ENCODE data around the gene MPG.
"Not testable (repeated sequence)": the region's sequence is repeated elsewhere in the genome, so short reads cannot be mapped to it uniquely, and the experiment has no call there.

The MPG gene, protein sequence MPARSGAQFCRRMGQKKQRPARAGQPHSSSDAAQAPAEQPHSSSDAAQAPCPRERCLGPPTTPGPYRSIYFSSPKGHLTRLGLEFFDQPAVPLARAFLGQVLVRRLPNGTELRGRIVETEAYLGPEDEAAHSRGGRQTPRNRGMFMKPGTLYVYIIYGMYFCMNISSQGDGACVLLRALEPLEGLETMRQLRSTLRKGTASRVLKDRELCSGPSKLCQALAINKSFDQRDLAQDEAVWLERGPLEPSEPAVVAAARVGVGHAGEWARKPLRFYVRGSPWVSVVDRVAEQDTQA

DNA sequence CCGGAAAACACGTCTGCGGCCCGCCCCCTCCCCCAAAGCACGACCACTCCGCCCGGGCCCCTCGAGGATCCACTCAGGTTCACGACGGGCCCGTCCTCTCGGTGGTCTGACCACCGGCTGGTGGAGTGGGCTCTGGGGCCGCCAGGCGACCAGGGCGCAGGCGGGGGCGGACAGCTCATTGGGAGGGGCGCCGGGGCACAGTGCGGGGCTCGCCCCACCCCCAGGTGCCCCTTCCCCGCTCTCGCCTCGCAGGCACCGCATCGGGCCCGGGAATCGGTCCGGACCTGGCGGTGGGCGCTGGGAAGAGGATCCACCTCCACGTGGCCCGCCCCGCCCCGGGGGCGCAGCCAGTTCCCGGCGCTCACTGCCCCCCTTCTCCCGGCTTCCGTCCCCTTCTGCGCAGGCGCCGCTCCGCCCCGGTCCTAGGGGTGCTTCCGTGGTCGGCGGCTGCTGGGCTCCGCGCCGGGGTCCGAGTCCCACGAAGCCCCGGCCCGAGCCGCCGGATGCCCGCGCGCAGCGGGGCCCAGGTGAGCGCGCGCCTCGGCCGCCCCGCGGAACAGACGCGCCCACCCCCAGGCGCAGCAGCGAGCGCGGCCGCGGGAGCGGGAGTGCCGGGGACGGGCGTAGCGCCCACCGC lies at the start of gene MPG:
MPG (plus strand) TSS at position 419 of the 637 bp plus-strand sequence; CDS start at position 504, 85 bp downstream.
- H3F3A ChIP-seq (ENCODE audit: control insufficient read depth, insufficient read depth) = no peaks in the 10 kb centered on the region
- H3K9me2 ChIP-seq (replicated peaks; ENCODE audit: control insufficient read depth, low read length) = no peaks in the 10 kb centered on the region
- peak within 1 kb of the TSS; percentile 41 for H3K27ac ChIP-seq (ENCODE audit: low read depth, low read length)
- peaks cover 7% of the 10 kb centered on the region for H3K79me2 ChIP-seq (ENCODE audit: control insufficient read depth, low read length)
- no peaks in the 10 kb centered on the region for H4K20me1 ChIP-seq (ENCODE audit: control insufficient read depth, insufficient read depth, low read depth, low read length)
- peak within 1 kb of the TSS; percentile 75 for H3K4me3 ChIP-seq (ENCODE audit: low read length)
- peaks cover 15% of the 10 kb centered on the region for H3K27me3 ChIP-seq (ENCODE audit: control insufficient read depth, low read length)
- peak within 1 kb of the TSS; percentile 83 for H3K4me2 ChIP-seq (ENCODE audit: low read length)
- H3K4me1 ChIP-seq (ENCODE audit: control insufficient read depth, low read length) = peaks cover 23% of the 10 kb centered on the region
- H3K9me3 ChIP-seq (ENCODE audit: control insufficient read depth, insufficient read depth, low read length) = no peaks in the 10 kb centered on the region
- TF ChIP-seq, protein P1, sequence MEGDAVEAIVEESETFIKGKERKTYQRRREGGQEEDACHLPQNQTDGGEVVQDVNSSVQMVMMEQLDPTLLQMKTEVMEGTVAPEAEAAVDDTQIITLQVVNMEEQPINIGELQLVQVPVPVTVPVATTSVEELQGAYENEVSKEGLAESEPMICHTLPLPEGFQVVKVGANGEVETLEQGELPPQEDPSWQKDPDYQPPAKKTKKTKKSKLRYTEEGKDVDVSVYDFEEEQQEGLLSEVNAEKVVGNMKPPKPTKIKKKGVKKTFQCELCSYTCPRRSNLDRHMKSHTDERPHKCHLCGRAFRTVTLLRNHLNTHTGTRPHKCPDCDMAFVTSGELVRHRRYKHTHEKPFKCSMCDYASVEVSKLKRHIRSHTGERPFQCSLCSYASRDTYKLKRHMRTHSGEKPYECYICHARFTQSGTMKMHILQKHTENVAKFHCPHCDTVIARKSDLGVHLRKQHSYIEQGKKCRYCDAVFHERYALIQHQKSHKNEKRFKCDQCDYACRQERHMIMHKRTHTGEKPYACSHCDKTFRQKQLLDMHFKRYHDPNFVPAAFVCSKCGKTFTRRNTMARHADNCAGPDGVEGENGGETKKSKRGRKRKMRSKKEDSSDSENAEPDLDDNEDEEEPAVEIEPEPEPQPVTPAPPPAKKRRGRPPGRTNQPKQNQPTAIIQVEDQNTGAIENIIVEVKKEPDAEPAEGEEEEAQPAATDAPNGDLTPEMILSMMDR (IDR thresholded peaks at IDR 0.05; ENCODE audit: low read depth, low read length, poor library complexity, severe bottlenecking) = no peak
- no peak for TF ChIP-seq EZH2phosphoT487 (IDR thresholded peaks at IDR 0.05; ENCODE audit: borderline replicate concordance, low read length)
- peaks cover 9% of the 10 kb centered on the region; the same call in 1 of the 2 replicates for H3K36me3 ChIP-seq (ENCODE audit: control insufficient read depth, low read length)

DNA sequence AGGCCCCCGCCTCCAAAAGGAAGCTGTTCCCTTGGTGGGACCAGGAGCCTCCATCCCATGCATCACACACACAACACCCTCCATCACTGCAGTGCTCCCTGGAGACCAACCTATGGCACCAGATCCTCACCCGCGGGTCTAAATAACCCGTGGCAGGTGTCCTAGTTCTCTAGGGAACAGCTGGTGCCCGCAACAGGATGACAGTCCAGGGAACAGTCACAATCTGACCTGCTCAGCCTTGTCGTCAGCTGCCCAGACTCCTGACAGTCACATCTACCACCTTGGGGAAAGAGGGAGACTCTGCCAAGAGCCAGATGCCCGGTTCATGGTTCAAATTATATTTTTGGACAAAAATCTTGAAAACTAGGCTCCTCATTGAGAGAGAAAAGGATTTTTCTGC lies 47.4 kb upstream of the MPG start:
- not testable (repeated sequence) for H3K27me3 ChIP-seq (ENCODE audit: control insufficient read depth, low read length); H3K27ac ChIP-seq (ENCODE audit: low read depth, low read length); H3K9me2 ChIP-seq (replicated peaks; ENCODE audit: control insufficient read depth, low read length); H3K4me3 ChIP-seq (ENCODE audit: low read length); H3K36me3 ChIP-seq (ENCODE audit: control insufficient read depth, low read length); H3F3A ChIP-seq (ENCODE audit: control insufficient read depth, insufficient read depth); H3K9me3 ChIP-seq (ENCODE audit: control insufficient read depth, insufficient read depth, low read length); H3K79me2 ChIP-seq (ENCODE audit: control insufficient read depth, low read length); H4K20me1 ChIP-seq (ENCODE audit: control insufficient read depth, insufficient read depth, low read depth, low read length); H3K4me2 ChIP-seq (ENCODE audit: low read length)
- peaks cover 12% of the 10 kb centered on the region for H3K4me1 ChIP-seq (ENCODE audit: control insufficient read depth, low read length)

DNA sequence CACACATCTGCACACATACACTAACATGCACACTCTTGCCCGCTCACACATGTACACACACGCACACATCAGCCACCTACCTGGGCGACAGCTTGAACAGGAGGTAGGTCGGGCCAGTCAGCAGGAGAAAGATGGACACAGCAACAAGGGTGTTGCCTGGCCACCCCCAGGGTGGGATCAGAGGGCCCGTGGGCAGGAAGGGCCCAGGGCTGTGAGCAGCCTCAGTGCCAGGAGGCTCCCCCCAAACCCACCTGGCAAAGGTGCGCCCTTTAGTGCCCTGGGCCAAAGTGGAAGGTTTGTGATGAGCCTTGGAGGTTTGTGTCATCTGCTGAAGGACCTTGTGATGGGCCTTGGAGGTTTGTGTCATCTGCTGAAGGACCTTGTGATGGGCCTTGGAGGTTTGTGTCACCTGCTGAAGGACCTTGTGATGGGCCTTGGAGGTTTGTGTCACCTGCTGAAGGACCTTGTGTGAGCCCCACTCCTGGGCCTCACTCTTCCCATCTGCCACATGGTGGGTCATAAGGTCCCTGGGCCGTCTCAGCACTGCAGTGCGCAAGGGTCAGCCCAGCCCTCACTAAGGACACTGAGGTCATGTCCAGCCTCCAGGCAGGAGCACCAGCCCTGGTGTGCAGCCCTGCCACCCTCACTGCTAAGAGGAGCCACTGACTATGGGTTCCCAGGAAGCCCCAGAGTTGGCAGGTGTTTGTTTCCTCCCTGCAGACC lies 44.7 kb upstream of the MPG start:
- not testable (repeated sequence) for H3K27me3 ChIP-seq (ENCODE audit: control insufficient read depth, low read length); H3K9me3 ChIP-seq (ENCODE audit: control insufficient read depth, insufficient read depth, low read length); H3K4me3 ChIP-seq (ENCODE audit: low read length); H3K79me2 ChIP-seq (ENCODE audit: control insufficient read depth, low read length); H3K27ac ChIP-seq (ENCODE audit: low read depth, low read length); H3K9me2 ChIP-seq (replicated peaks; ENCODE audit: control insufficient read depth, low read length); H3F3A ChIP-seq (ENCODE audit: control insufficient read depth, insufficient read depth); H3K4me2 ChIP-seq (ENCODE audit: low read length); H4K20me1 ChIP-seq (ENCODE audit: control insufficient read depth, insufficient read depth, low read depth, low read length)
- Histone ChIP-seq H3K4me1 (ENCODE audit: control insufficient read depth, low read length) (peaks cover 31% of the 10 kb centered on the region), H3K36me3 (ENCODE audit: control insufficient read depth, low read length) (peaks cover 20% of the 10 kb centered on the region)

DNA sequence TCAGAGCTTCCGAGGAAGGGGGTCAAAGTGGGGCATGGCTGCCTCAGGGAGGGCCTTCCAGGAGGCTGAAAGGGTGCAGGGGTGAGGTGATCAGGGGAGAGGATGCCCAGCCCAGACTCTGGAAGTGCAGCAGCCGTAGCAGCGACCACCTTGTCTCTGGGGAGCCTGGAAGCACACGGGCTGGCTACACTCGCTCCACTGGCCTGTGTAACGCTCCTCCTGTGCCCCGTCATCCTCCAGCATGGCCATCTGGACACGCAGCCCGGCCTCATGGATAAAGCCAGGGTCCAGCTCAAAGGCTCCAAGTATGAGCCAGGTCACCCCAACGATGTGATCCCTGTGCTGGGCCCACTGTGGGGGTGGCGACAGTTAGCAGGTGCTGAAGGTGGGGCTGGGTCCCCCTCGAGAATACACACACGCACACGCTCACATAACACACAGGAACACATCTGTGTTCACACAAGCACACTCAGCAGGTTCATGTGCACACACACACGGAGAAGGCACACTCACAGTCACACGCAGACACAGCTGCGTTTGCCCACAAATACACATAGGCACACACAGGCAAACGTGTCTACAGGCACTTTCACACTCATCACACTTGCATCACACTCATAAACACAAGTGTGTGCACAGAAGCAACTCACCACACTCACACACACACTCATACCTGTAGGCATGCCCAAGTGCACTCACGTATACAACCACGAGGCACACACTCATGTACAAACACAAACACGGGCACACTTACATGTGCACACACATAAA lies 44.0 kb upstream of the MPG start:
- Histone ChIP-seq H3K4me1 (ENCODE audit: control insufficient read depth, low read length) (peaks cover 38% of the 10 kb centered on the region), H3K27ac (ENCODE audit: low read depth, low read length) (no peak overlapping the region), H3F3A (ENCODE audit: control insufficient read depth, insufficient read depth) (no peaks in the 10 kb centered on the region), H3K79me2 (ENCODE audit: control insufficient read depth, low read length) (peaks cover 4% of the 10 kb centered on the region; the same call in 1 of the 2 replicates), H3K27me3 (ENCODE audit: control insufficient read depth, low read length) (no peaks in the 10 kb centered on the region), H3K9me3 (ENCODE audit: control insufficient read depth, insufficient read depth, low read length) (no peaks in the 10 kb centered on the region), H3K36me3 (ENCODE audit: control insufficient read depth, low read length) (peaks cover 28% of the 10 kb centered on the region), H4K20me1 (ENCODE audit: control insufficient read depth, insufficient read depth, low read depth, low read length) (0 out of 2 replicates have a peak, but pooled peaks cover 1% of the 10 kb centered on the region), H3K4me3 (ENCODE audit: low read length) (no peak overlapping the region), H3K9me2 (replicated peaks; ENCODE audit: control insufficient read depth, low read length) (no peaks in the 10 kb centered on the region), H3K4me2 (ENCODE audit: low read length) (no peak overlapping the region)
- TF ChIP-seq, protein P1 (IDR thresholded peaks at IDR 0.05; ENCODE audit: low read depth, low read length, poor library complexity, severe bottlenecking) = no peak
- TF ChIP-seq EZH2phosphoT487 (IDR thresholded peaks at IDR 0.05; ENCODE audit: borderline replicate concordance, low read length) = no peak

Data from DOHH2 (cell line).